ENCODE results near the gene ETFB. TPM values are rescaled to one million over a fixed set of nuclear protein-coding genes. Genes with fewer than 3 reads are reported as not detected.

ETFB gene
- total RNA-seq, 1 donor: 84.3 TPM

GRCh38 chr19:51326216-51327065, 39.7 kb downstream of the ETFB start:
- Histone ChIP-seq H3K27ac (ENCODE audit: low read depth, low read length) (no peak overlapping the region), H2AFZ (ENCODE audit: low read length) (no peak overlapping the region), H3K4me1 (ENCODE audit: insufficient read depth, low read length) (no peaks in the 10 kb centered on the region), H3K9me3 (ENCODE audit: low read depth, low read length) (no peaks in the 10 kb centered on the region), H3K79me2 (ENCODE audit: insufficient read depth, low read length) (no peaks in the 10 kb centered on the region), H4K20me1 (ENCODE audit: insufficient read depth, low read length) (no peaks in the 10 kb centered on the region), H3K27me3 (ENCODE audit: insufficient read depth, low read length) (peaks cover 4% of the 10 kb centered on the region), H3K36me3 (ENCODE audit: insufficient read depth, low read length) (no peaks in the 10 kb centered on the region), H3K4me3 (ENCODE audit: insufficient read depth, low read length) (no peak overlapping the region), H3K4me2 (ENCODE audit: insufficient read depth, low read length) (no peak overlapping the region)
- TF ChIP-seq CTCF (IDR thresholded peaks at IDR 0.05; ENCODE audit: extremely low read depth, low read depth, low read length): no peak
- DNase-seq (ENCODE audit: insufficient read length, low spot score, missing footprints): peak; percentile 78

GRCh38 chr19:51325161-51325976, 40.8 kb downstream of the ETFB start:
- Histone ChIP-seq H3K4me3 (ENCODE audit: insufficient read depth, low read length) (no peak overlapping the region), H3K4me2 (ENCODE audit: insufficient read depth, low read length) (no peak overlapping the region), H3K27ac (ENCODE audit: low read depth, low read length) (no peak overlapping the region), H3K4me1 (ENCODE audit: insufficient read depth, low read length) (no peaks in the 10 kb centered on the region), H3K9me3 (ENCODE audit: low read depth, low read length) (no peaks in the 10 kb centered on the region), H2AFZ (ENCODE audit: low read length) (no peak overlapping the region), H3K79me2 (ENCODE audit: insufficient read depth, low read length) (no peaks in the 10 kb centered on the region), H4K20me1 (ENCODE audit: insufficient read depth, low read length) (no peaks in the 10 kb centered on the region), H3K36me3 (ENCODE audit: insufficient read depth, low read length) (no peaks in the 10 kb centered on the region), H3K27me3 (ENCODE audit: insufficient read depth, low read length) (peaks cover 4% of the 10 kb centered on the region)
- peak; percentile 81 for DNase-seq (ENCODE audit: insufficient read length, low spot score, missing footprints)
- TF ChIP-seq CTCF (IDR thresholded peaks at IDR 0.05; ENCODE audit: extremely low read depth, low read depth, low read length): no peak

GRCh38 chr19:51324167-51324481, 42.1 kb downstream of the ETFB start:
- Histone ChIP-seq H3K9me3 (ENCODE audit: low read depth, low read length) (no peaks in the 10 kb centered on the region), H3K4me1 (ENCODE audit: insufficient read depth, low read length) (no peaks in the 10 kb centered on the region), H3K4me2 (ENCODE audit: insufficient read depth, low read length) (no peak overlapping the region), H3K36me3 (ENCODE audit: insufficient read depth, low read length) (no peaks in the 10 kb centered on the region), H4K20me1 (ENCODE audit: insufficient read depth, low read length) (no peaks in the 10 kb centered on the region), H3K27me3 (ENCODE audit: insufficient read depth, low read length) (peaks cover 4% of the 10 kb centered on the region), H2AFZ (ENCODE audit: low read length) (no peak overlapping the region), H3K79me2 (ENCODE audit: insufficient read depth, low read length) (no peaks in the 10 kb centered on the region), H3K4me3 (ENCODE audit: insufficient read depth, low read length) (no peak overlapping the region), H3K27ac (ENCODE audit: low read depth, low read length) (no peak overlapping the region)
- TF ChIP-seq CTCF (IDR thresholded peaks at IDR 0.05; ENCODE audit: extremely low read depth, low read depth, low read length): no peak
- peak; percentile 83 for DNase-seq (ENCODE audit: insufficient read length, low spot score, missing footprints)
